IMR-90 (cell line): ENCODE measurements around the gene FUT8. TPM values are rescaled to one million over a fixed set of nuclear protein-coding genes. Genes with fewer than 3 reads are reported as not detected.
A peak's percentile ranks its signal among the peaks of the same experiment; 100 is the strongest.

Experiments used
- ATAC-seq: fragments of 200-7000 bp; cut with Tn5 transposase; 2 replicates; pipeline ENCODE4 v1.9.1; 2020; ENCODE audit warnings: low read depth, mild to moderate bottlenecking, moderate library complexity
- BruUV-seq: library from RNA; stranded (reverse); fragments of 400-500 nt; replicated peaks from 2 replicates; lab custom pipeline; 2021; lab: Mats Ljungman, UMichigan
- CTCF ChIA-PET: fragments of 300-600 bp; formaldehyde crosslinking; extraction: SDS; loops from one replicate; lab custom pipeline; 2021; ENCODE audit warnings: antibody characterized with exemption; lab: Yijun Ruan, JAX
- POLR2A ChIA-PET: fragments of 300-600 bp; sonication (Branson Sonifier 250); formaldehyde crosslinking; loops from one replicate; lab custom pipeline; 2022; ENCODE audit warnings: antibody characterized with exemption; ENCODE audit not compliant: unreplicated experiment; lab: Charles Lee
- DNase-seq: peaks from one replicate; pipeline ENCODE4 v3.0.0; 2013
- H2AFZ ChIP-seq: replicated peaks from 2 replicates; pipeline ENCODE3; 2013; ENCODE audit warnings: low read length, mild to moderate bottlenecking; ENCODE audit not compliant: poor library complexity
- H2AK5ac ChIP-seq: 2 replicates; pipeline ENCODE4 v1.6.1; 2013; ENCODE audit warnings: low read depth, low read length, inconsistent platforms
- H2AK9ac ChIP-seq: replicated peaks from 2 replicates; pipeline ENCODE3; 2013; ENCODE audit warnings: mild to moderate bottlenecking, low read depth, low read length, moderate library complexity; ENCODE audit not compliant: poor library complexity
- H2BK120ac ChIP-seq: 2 replicates; pipeline ENCODE4 v1.6.1; 2013; ENCODE audit warnings: low read depth, low read length, inconsistent platforms
- H2BK15ac ChIP-seq: 3 replicates; pipeline ENCODE4 v1.6.1; 2013; ENCODE audit warnings: low read depth, low read length, inconsistent platforms
- H2BK20ac ChIP-seq: 2 replicates; pipeline ENCODE4 v1.6.1; 2013; ENCODE audit warnings: low read depth, mild to moderate bottlenecking, inconsistent platforms, low read length, moderate library complexity
- H2BK5ac ChIP-seq: 2 replicates; pipeline ENCODE4 v1.6.1; 2013; ENCODE audit warnings: mild to moderate bottlenecking, low read depth, low read length, inconsistent platforms; ENCODE audit not compliant: poor library complexity, severe bottlenecking
- H3K14ac ChIP-seq: replicated peaks from 2 replicates; pipeline ENCODE4 v1.6.1; 2013; ENCODE audit warnings: low read depth, low read length, inconsistent platforms
- H3K18ac ChIP-seq: 2 replicates; pipeline ENCODE4 v1.6.1; 2013; ENCODE audit warnings: low read depth, low read length, control low read depth
- H3K23ac ChIP-seq: 2 replicates; pipeline ENCODE4 v1.6.1; 2013; ENCODE audit warnings: low read depth, low read length, inconsistent platforms
- H3K27ac ChIP-seq: 2 replicates; pipeline ENCODE4 v1.5.1; 2013; ENCODE audit warnings: mild to moderate bottlenecking, control low read depth, low read length; ENCODE audit not compliant: insufficient read depth
- H3K27me3 ChIP-seq: 2 replicates; pipeline ENCODE4 v1.6.1; 2013; ENCODE audit warnings: low read length; ENCODE audit not compliant: control insufficient read depth, insufficient read depth
- H3K36me3 ChIP-seq: 2 replicates; pipeline ENCODE4 v1.6.1; 2013; ENCODE audit warnings: low read length, mixed read lengths; ENCODE audit not compliant: control insufficient read depth, insufficient read depth
- H3K4ac ChIP-seq: 2 replicates; pipeline ENCODE4 v1.6.1; 2013; ENCODE audit warnings: low read depth, low read length, inconsistent platforms
- H3K4me1 ChIP-seq: 2 replicates; pipeline ENCODE4 v1.6.1; 2013; ENCODE audit warnings: low read length, mixed read lengths; ENCODE audit not compliant: control insufficient read depth, insufficient read depth
- H3K4me2 ChIP-seq: 2 replicates; pipeline ENCODE4 v1.6.1; 2013; ENCODE audit warnings: low read depth, mild to moderate bottlenecking, control low read depth, low read length, moderate library complexity
- H3K4me3 ChIP-seq: 2 replicates; pipeline ENCODE4 v1.5.1; 2013; ENCODE audit warnings: low read depth, mild to moderate bottlenecking, control low read depth, low read length, moderate library complexity; ENCODE audit not compliant: insufficient read depth
- H3K56ac ChIP-seq: 2 replicates; pipeline ENCODE4 v1.6.1; 2013; ENCODE audit warnings: low read length, inconsistent platforms; ENCODE audit not compliant: insufficient read depth; ENCODE audit errors: extremely low read depth
- H3K79me1 ChIP-seq, 2 experiments: 2 replicates each; pipeline ENCODE4 v1.6.1; 2013; ENCODE audit warnings: low read length in 2 of 2, inconsistent platforms in 1 of 2, low read depth in 1 of 2
- H3K9ac ChIP-seq: 2 replicates; pipeline ENCODE4 v1.6.1; 2013; ENCODE audit warnings: low read depth, low read length, control low read depth
- H3K9me1 ChIP-seq: 2 replicates; pipeline ENCODE4 v1.6.1; 2013; ENCODE audit warnings: low read length, inconsistent platforms; ENCODE audit not compliant: insufficient read depth
- H3K9me3 ChIP-seq: 2 replicates; pipeline ENCODE4 v1.6.1; 2013; ENCODE audit warnings: low read length; ENCODE audit not compliant: control insufficient read depth, insufficient read depth
- H4K20me1 ChIP-seq: 2 replicates; pipeline ENCODE4 v1.6.1; 2013; ENCODE audit warnings: low read length, inconsistent platforms; ENCODE audit not compliant: insufficient read depth
- H4K5ac ChIP-seq: 2 replicates; pipeline ENCODE4 v1.6.1; 2013; ENCODE audit warnings: mild to moderate bottlenecking, low read depth, low read length, control low read depth
- H4K8ac ChIP-seq, 2 experiments: 2 replicates each; pipeline ENCODE4 v1.6.1; 2013; ENCODE audit warnings: low read depth in 2 of 2, low read length in 2 of 2, control low read depth in 1 of 2, inconsistent platforms in 1 of 2
- H4K91ac ChIP-seq: 2 replicates; pipeline ENCODE4 v1.6.1; 2013; ENCODE audit warnings: low read depth, low read length, inconsistent platforms; ENCODE audit not compliant: insufficient read depth
- BHLHE40 ChIP-seq: fragments of 150-350 bp; IDR thresholded peaks from 2 replicates; pipeline ENCODE4 v1.6.1; 2016; ENCODE audit warnings: mild to moderate bottlenecking, low read depth, low read length
- CTCF ChIP-seq: conservative IDR thresholded peaks from 2 replicates; pipeline ENCODE4 v1.5.1; 2012; ENCODE audit warnings: mild to moderate bottlenecking, low read depth, low read length, improper control_type of control experiment
- ELK1 ChIP-seq: fragments of 150-350 bp; IDR thresholded peaks from 2 replicates; pipeline ENCODE4 v1.6.1; 2016; ENCODE audit warnings: low read depth, mild to moderate bottlenecking, low read length, moderate library complexity, borderline replicate concordance
- FOS ChIP-seq: fragments of 150-350 bp; IDR thresholded peaks from 2 replicates; pipeline ENCODE4 v1.6.1; 2016; ENCODE audit warnings: low read depth, low read length
- MAFK ChIP-seq: IDR thresholded peaks from 2 replicates; pipeline ENCODE4 v1.6.1; 2012; ENCODE audit warnings: low read depth, low read length, improper control_type of control experiment
- MXI1 ChIP-seq: IDR thresholded peaks from 2 replicates; pipeline ENCODE4 v1.6.1; 2012; ENCODE audit warnings: low read depth, mild to moderate bottlenecking, low read length, moderate library complexity, borderline replicate concordance
- POLR2A ChIP-seq: IDR thresholded peaks from 2 replicates; pipeline ENCODE4 v1.6.1; 2012; ENCODE audit warnings: mild to moderate bottlenecking, low read depth, low read length
- RAD21 ChIP-seq: IDR thresholded peaks from 2 replicates; pipeline ENCODE4 v1.6.1; 2012; ENCODE audit warnings: low read length, improper control_type of control experiment
- RCOR1 ChIP-seq: IDR thresholded peaks from 2 replicates; pipeline ENCODE4 v1.6.1; 2012; ENCODE audit warnings: mild to moderate bottlenecking, low read length, improper control_type of control experiment; ENCODE audit not compliant: insufficient replicate concordance
- SMC3 ChIP-seq: fragments of 150-350 bp; IDR thresholded peaks from 2 replicates; pipeline ENCODE4 v1.6.1; 2016; ENCODE audit warnings: low read depth, mild to moderate bottlenecking, antibody characterized with exemption, low read length, moderate library complexity
- WGBS, 2 experiments: methylation state at CpG; one replicate each; pipeline versions ENCODE4 v1.1.5 to v1.1.7; 2013; ENCODE audit warnings: missing lambda C conversion rate in 2 of 2; ENCODE audit not compliant: insufficient read length in 1 of 2; ENCODE audit errors: extremely low coverage in 2 of 2; 5-methylcytosine and 5-hydroxymethylcytosine counted together
- dilution Hi-C: fragments of 300-500 bp; cut with HindIII; formaldehyde crosslinking; loops from one replicate; pipeline ENCODE4 v1.14.3; 2018; ENCODE audit warnings: low sequenced_read_pairs; ENCODE audit not compliant: unreplicated experiment
- in situ Hi-C: fragments of 300-500 bp; cut with MboI; formaldehyde crosslinking; loops from 3 replicates; pipeline ENCODE4 v1.14.3; 2019; ENCODE audit warnings: low sequenced_read_pairs, inconsistent platforms, mixed read lengths
- intact Hi-C: fragments of 100-400 bp; cut with micrococcal nuclease; formaldehyde crosslinking; loops from 2 replicates; pipeline ENCODE4 v1.10.0; 2022
- polyA plus RNA-seq, 3 experiments: library from polyadenylated mRNA; depleted of rRNA; stranded (reverse); fragments of >200 nt; gene quantifications; 2 replicates each; pipeline ENCODE4 v1.2.3, GENCODE V29; 2012; ENCODE audit warnings: low replicate concordance in 1 of 3
- total RNA-seq: library from RNA; depleted of rRNA; stranded (reverse); fragments of >200 nt; gene quantifications from 2 replicates; pipeline ENCODE4 v1.2.3, GENCODE V29; 2012

Gene FUT8
- total and polyA plus RNA-seq, 2 of the 4 experiments (the other 2 are of a cell fraction) = 15.6 to 72.9 TPM

GRCh38 chr14:65594882-65595237 is 182.3 kb downstream of the FUT8 start:
- H3K4me2 ChIP-seq = no peak overlapping the region
- H2AFZ ChIP-seq = no peak overlapping the region
- no peak overlapping the region for H3K9ac ChIP-seq
- H2AK5ac ChIP-seq = no peak overlapping the region; the same call in 1 of the 2 replicates
- 0 out of 2 replicates have a peak, but pooled peaks cover 1% of the 10 kb centered on the region for H3K4me1 ChIP-seq
- H2BK20ac ChIP-seq = no peak overlapping the region
- no peak for TF ChIP-seq MXI1
- TF ChIP-seq BHLHE40 = no peak
- TF ChIP-seq MAFK = no peak
- no peak for TF ChIP-seq POLR2A
- TF ChIP-seq ELK1 = no peak
- no peak for TF ChIP-seq RAD21
- no peak for TF ChIP-seq RCOR1
- TF ChIP-seq FOS = no peak
- TF ChIP-seq CTCF = no peak
- no peak for TF ChIP-seq SMC3
- 100% methylated on average over 3 of the region's 5 CpGs; no CpG with 5 or more reads in 1 of the 2 experiments for WGBS, 2 experiments
- no peak overlapping the region for H3K27ac ChIP-seq
- H4K91ac ChIP-seq = no peak overlapping the region
- ATAC-seq = no peak
- in situ Hi-C loops = no loop called here
- no peak overlapping the region for H2BK15ac ChIP-seq
- H3K56ac ChIP-seq = no peak overlapping the region
- H3K4me3 ChIP-seq = no peak overlapping the region
- no peaks in the 10 kb centered on the region for H3K36me3 ChIP-seq
- intact Hi-C loops = no loop called here
- no peak overlapping the region for H2BK5ac ChIP-seq
- H2BK120ac ChIP-seq = no peak overlapping the region
- ChIA-PET POLR2A (no interaction called here), CTCF (no interaction called here)
- H3K27me3 ChIP-seq = no peaks in the 10 kb centered on the region
- no peak for DNase-seq
- dilution Hi-C loops = no loop called here
- H3K79me1 ChIP-seq = peaks cover 4% of the 10 kb centered on the region in 2 experiments; a peak in 1 of 4 replicates
- H3K18ac ChIP-seq = no peak overlapping the region
- H3K14ac ChIP-seq = no peak overlapping the region
- H4K5ac ChIP-seq = no peak overlapping the region
- H4K8ac ChIP-seq = no peak overlapping the region
- H4K20me1 ChIP-seq = no peaks in the 10 kb centered on the region
- H3K9me1 ChIP-seq = no peaks in the 10 kb centered on the region
- H2AK9ac ChIP-seq = peak overlapping the region; percentile 42
- no peaks in the 10 kb centered on the region for H3K9me3 ChIP-seq
- BruUV-seq = no TSS peak
- H3K23ac ChIP-seq = no peak overlapping the region
- no peak overlapping the region for H3K4ac ChIP-seq
